VCaP (cell line): ENCODE results near the gene MYO18B.

ENCODE experiments used
- H3K27ac ChIP-seq: fragments of 450-650 bp; 2 replicates; pipeline ENCODE4 v1.5.1; 2017
- TF ChIP-seq, protein P1 (sequence below): fragments of 450-650 bp; conservative IDR thresholded peaks from 2 replicates; pipeline ENCODE4 v1.5.1; 2017; ENCODE audit warnings: mild to moderate bottlenecking, moderate library complexity

The MYO18B gene

DNA sequence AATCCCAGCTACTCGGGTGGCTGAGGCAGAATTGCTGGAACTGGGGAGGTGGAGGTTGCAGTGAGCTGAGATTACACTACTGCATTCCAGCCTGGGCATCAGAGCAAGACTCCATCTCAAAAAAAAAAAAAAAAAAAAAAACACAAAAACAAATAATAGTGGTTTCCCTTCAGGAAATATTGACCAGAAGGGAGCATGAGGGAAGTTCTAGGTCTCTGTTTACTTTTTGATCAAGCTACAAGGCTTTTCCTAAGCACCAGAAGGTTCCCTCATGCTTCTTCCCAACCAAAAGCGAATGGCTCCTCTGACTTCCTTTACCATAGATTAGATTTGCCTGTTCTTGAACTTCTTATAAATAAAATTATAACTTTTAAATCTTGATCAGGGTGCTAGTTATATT lies 18.3 kb downstream of the MYO18B start:
- TF ChIP-seq, protein P1, sequence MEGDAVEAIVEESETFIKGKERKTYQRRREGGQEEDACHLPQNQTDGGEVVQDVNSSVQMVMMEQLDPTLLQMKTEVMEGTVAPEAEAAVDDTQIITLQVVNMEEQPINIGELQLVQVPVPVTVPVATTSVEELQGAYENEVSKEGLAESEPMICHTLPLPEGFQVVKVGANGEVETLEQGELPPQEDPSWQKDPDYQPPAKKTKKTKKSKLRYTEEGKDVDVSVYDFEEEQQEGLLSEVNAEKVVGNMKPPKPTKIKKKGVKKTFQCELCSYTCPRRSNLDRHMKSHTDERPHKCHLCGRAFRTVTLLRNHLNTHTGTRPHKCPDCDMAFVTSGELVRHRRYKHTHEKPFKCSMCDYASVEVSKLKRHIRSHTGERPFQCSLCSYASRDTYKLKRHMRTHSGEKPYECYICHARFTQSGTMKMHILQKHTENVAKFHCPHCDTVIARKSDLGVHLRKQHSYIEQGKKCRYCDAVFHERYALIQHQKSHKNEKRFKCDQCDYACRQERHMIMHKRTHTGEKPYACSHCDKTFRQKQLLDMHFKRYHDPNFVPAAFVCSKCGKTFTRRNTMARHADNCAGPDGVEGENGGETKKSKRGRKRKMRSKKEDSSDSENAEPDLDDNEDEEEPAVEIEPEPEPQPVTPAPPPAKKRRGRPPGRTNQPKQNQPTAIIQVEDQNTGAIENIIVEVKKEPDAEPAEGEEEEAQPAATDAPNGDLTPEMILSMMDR, result no peak
- no peak overlapping the region for H3K27ac ChIP-seq

DNA sequence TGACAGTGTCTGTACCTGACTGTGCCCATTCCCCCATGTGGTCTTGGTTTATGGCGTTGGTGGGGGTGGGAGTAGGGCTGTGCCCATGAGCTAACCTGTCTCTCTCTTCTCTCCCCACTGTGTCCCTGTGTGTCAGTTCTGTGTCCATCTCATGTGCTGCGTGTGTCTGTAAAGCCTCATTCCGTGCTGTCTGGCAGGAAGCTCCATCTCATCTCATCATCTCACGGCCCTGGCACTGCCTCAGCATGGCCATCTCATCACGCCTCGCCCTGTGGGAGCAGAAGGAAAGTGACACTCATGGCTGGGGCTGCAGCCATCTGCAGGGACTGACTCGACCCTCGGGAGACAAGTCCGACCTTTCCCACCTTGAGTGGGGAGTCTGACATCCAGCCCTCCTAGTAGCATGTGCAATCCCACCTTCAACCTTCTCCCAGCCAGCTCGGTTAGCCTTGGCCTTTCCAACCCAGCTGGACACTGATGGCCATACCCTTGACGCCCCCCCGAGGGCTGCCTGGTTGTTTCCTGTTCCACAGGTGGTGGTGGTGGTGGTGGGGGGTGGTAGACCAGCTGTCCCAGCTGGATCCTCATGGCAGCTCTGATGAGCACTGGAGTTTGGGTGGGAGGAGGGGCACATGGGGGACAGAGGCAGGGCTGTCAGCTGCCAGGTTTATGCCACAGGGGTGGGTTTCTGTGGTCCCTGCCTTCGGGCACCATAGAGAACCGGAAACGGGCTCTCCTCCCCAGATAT lies 19.0 kb downstream of the MYO18B start:
- H3K27ac ChIP-seq, result no peak overlapping the region
- TF ChIP-seq, protein P1, result no peak

DNA sequence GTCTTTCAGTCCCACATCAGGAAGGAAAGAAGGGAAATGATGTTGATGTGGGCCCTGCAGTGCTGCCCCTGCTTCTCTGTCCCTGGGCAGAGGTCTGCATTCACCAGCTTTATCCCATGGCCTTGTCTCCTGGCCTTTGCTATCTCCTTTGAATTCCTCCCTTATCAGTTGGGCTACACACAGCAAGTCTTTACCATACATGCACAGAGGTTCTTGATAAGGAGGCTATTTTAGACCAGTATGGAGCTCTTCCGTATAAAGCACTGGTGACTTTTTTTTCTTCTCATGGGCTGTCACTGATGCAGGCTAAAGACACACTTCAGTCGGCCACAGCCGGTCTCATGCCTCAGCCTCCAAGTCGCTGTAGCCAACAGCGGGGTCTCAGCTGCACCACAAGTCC lies 20.2 kb downstream of the MYO18B start:
- TF ChIP-seq, protein P1, result no peak
- no peak overlapping the region for H3K27ac ChIP-seq

DNA sequence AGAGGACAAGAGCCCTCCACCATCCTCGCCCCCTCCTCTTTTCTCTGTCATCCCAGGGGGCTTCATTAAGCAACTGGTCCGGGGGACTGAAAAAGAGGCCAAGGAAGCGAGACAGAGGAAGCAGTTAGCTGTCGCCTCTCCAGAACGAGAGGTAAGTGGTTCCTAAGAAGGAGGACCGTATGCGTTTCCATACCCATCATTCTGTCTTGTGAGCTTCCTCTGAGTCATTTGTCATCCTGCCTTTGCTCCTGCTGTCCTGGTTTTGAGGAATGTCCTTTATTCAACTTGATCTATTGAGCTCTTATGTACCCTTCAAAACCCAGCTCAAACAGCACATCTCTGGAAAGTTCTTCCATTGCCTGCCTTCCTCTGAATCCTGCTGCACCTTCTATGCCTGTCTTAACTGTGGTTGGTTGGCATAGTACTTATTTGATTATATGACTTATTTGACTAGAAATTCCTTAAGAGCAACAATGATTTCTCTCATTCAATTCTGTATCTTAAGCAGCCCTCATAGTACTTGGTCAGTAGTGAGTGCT lies 21.3 kb downstream of the MYO18B start:
- TF ChIP-seq, protein P1, result no peak
- H3K27ac ChIP-seq, result no peak overlapping the region

DNA sequence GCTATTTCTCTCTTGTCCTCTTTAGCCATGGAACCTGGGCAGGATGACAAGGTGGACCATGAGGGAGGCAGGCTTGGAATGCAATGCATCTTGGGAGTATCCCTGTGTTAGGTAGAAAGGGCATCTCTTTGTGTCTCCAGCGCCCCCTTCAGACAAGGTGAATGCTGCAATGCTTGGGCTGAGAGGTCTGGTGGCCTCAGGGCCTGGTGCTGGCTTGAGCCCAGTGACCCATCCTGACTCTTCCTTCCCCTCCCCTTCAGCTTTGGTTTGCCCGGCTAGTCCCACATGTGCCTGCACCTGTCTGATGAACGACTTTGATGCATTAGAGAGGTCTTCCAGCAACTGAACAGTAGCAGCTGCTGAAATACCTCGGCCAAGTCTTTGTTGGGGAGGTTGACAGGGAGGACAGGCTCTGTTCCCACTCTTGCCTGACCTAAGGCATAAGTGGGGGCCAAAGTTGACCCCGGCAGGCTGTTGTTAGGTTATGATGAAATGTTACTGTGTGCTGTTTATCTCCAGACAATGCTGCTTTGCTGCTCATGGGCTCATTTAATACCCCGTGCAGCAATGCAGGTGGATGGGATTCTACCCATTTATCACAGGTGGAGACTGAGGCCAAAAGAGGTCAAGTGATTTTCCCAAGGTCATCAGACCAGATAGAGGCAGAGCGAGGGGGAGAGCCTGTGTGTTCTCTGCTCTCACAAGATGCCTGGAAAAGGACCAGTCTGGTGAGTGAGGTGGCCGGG lies 22.5 kb downstream of the MYO18B start:
- H3K27ac ChIP-seq, result no peak overlapping the region

DNA sequence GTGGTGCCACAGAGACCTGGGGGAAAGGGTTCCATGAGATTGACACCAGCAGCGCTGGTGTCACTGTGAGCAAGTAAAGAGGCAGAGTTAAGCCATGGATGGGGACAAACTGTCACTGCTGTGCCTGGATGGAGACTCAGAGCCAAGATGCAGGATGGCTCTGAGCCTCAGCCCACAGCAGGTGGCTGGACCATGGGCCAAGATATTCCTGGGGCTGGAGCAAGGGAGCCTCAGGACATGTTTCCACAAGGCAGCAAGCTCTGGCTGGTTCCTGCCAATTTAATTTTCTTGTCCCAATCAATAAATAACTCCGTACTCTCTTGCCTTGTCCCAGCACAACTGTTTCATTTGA lies 23.0 kb downstream of the MYO18B start:
- TF ChIP-seq, protein P1, result no peak
- H3K27ac ChIP-seq, result no peak overlapping the region

More for the DNA sequence above, 22.5 kb downstream of the MYO18B start:
- TF ChIP-seq, protein P1, result no peak

DNA sequence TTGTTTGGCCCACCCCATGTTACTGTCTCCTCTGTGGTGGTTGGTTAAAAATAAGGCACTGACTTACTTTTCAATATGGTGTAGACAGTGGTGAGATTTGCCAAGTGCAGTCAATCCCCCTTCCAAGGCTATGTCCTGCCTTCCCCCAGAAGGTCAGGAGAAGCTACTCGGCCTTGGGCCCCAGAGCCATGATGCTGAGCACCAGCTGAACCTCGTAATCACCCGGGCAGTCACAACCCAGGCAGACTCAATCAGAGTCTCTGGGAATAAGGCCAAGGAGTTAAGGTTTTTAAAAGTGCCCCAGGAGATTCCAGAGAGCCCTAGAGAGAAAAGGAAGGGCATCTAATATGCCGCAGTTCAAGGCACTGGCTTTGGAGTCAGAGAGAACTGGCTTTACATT lies 23.8 kb downstream of the MYO18B start:
- H3K27ac ChIP-seq, result no peak overlapping the region
- TF ChIP-seq, protein P1, result no peak
